HepG2 (cell line): Measurements from ENCODE around the gene ZBTB9. TPM values are rescaled to one million over a fixed set of nuclear protein-coding genes. Genes with fewer than 3 reads are reported as not detected.

Source experiments
- KDM5B ChIP-seq: sonication (generic); formaldehyde crosslinking; IDR thresholded peaks from 2 replicates; pipeline ENCODE4 v1.4.0; 2020; ENCODE audit warnings: missing genetic modification reagents, mild to moderate bottlenecking, borderline replicate concordance
- NCOA1 ChIP-seq: sonication (generic); formaldehyde crosslinking; IDR thresholded peaks from 2 replicates; pipeline ENCODE4 v1.9.0; 2021; ENCODE audit warnings: missing genetic modification reagents
- PAX8 ChIP-seq: sonication (generic); formaldehyde crosslinking; IDR thresholded peaks from 2 replicates; pipeline ENCODE4 v1.8.0; 2022; ENCODE audit warnings: mild to moderate bottlenecking, missing genetic modification reagents, borderline replicate concordance
- PITX1 ChIP-seq: sonication (generic); formaldehyde crosslinking; IDR thresholded peaks from 2 replicates; pipeline ENCODE4 v1.5.1; 2020; ENCODE audit warnings: mild to moderate bottlenecking, missing genetic modification reagents
- SAFB2 ChIP-seq: sonication (generic); formaldehyde crosslinking; IDR thresholded peaks from 2 replicates; pipeline ENCODE4 v1.5.1; 2020; ENCODE audit warnings: missing genetic modification reagents, low read depth, mild to moderate bottlenecking, borderline replicate concordance
- SALL1 ChIP-seq: sonication (generic); formaldehyde crosslinking; IDR thresholded peaks from 2 replicates; pipeline ENCODE4 v1.8.0; 2022; ENCODE audit warnings: mild to moderate bottlenecking, missing genetic modification reagents
- SNAPC2 ChIP-seq: sonication (generic); formaldehyde crosslinking; IDR thresholded peaks from 2 replicates; pipeline ENCODE4 v1.8.1; 2022; ENCODE audit warnings: mild to moderate bottlenecking, missing genetic modification reagents
- ZBTB20 ChIP-seq: sonication (generic); formaldehyde crosslinking; IDR thresholded peaks from 2 replicates; pipeline ENCODE4 v1.8.1; 2023; ENCODE audit warnings: missing genetic modification reagents, low read depth, mild to moderate bottlenecking, borderline replicate concordance
- ZMYM4 ChIP-seq: sonication (generic); formaldehyde crosslinking; IDR thresholded peaks from 2 replicates; pipeline ENCODE4 v1.8.1; 2023; ENCODE audit warnings: mild to moderate bottlenecking, missing genetic modification reagents
- ZNF225 ChIP-seq: sonication (generic); formaldehyde crosslinking; IDR thresholded peaks from 2 replicates; pipeline ENCODE4 v1.4.0; 2020; ENCODE audit warnings: mild to moderate bottlenecking, missing genetic modification reagents
- ZNF441 ChIP-seq: sonication (generic); formaldehyde crosslinking; IDR thresholded peaks from 2 replicates; pipeline ENCODE4 v1.7.0; 2021; ENCODE audit warnings: missing genetic modification reagents, borderline replicate concordance
- ZNF501 ChIP-seq: sonication (generic); formaldehyde crosslinking; IDR thresholded peaks from 2 replicates; pipeline ENCODE4 v1.5.1; 2020; ENCODE audit warnings: mild to moderate bottlenecking, moderate library complexity, missing genetic modification reagents
- ZNF546 ChIP-seq: sonication (generic); formaldehyde crosslinking; conservative IDR thresholded peaks from 2 replicates; pipeline ENCODE4 v1.8.1; 2023; ENCODE audit warnings: mild to moderate bottlenecking, missing genetic modification reagents
- ZNF709 ChIP-seq: sonication (generic); formaldehyde crosslinking; IDR thresholded peaks from 2 replicates; pipeline ENCODE4 v1.5.0; 2020; ENCODE audit warnings: mild to moderate bottlenecking, missing genetic modification reagents
- ZNF841 ChIP-seq: sonication (generic); formaldehyde crosslinking; IDR thresholded peaks from 2 replicates; pipeline ENCODE4 v1.8.1; 2023; ENCODE audit warnings: missing genetic modification reagents, borderline replicate concordance
- polyA plus RNA-seq, 8 experiments: library from polyadenylated mRNA; depleted of rRNA in 3 of 8; stranded (reverse) in 7 of 8; unstranded in 1 of 8; fragments of >200 nt; fragmentation: Illumina TruSeq in 4 of 8; extraction: Trizol in 4 of 8; gene quantifications; 2 replicates each; pipeline versions ENCODE4 v1.2.1 to v1.2.3, GENCODE V29; 2011 to 2016; ENCODE audit warnings: low read depth in 4 of 8, missing spikeins in 1 of 8, mixed read lengths in 1 of 8; ENCODE audit not compliant: insufficient read depth in 1 of 8
- total RNA-seq, 5 experiments: library from RNA; depleted of rRNA; stranded (reverse); fragments of >200 nt; fragmentation: Illumina TruSeq; extraction: Trizol; gene quantifications; 2 replicates each; pipeline ENCODE4 v1.2.3, GENCODE V29; 2016; ENCODE audit warnings: low read depth in 1 of 5
- TF ChIP-seq, protein P1 (sequence below): sonication (generic); formaldehyde crosslinking; IDR thresholded peaks from 2 replicates; pipeline ENCODE4 v1.5.1; 2020; ENCODE audit warnings: mild to moderate bottlenecking, missing genetic modification reagents
- TF ChIP-seq, protein P2 (sequence below): sonication (generic); formaldehyde crosslinking; IDR thresholded peaks from 2 replicates; pipeline ENCODE4 v1.5.1; 2020; ENCODE audit warnings: missing genetic modification reagents, mild to moderate bottlenecking, borderline replicate concordance
- TF ChIP-seq, protein P3 (sequence below): sonication (generic); formaldehyde crosslinking; IDR thresholded peaks from 2 replicates; pipeline ENCODE4 v1.8.1; 2023; ENCODE audit warnings: mild to moderate bottlenecking, moderate library complexity, missing genetic modification reagents
- TF ChIP-seq, protein P4 (sequence below): IDR thresholded peaks from 2 replicates; pipeline ENCODE4 v1.6.1; 2018; ENCODE audit warnings: missing genetic modification reagents, mild to moderate bottlenecking, missing compliant biosample characterization

Gene ZBTB9
- total and polyA plus RNA-seq, 2 of the 13 experiments (the other 11 are each of a cell fraction or from before 2014, with no cell fraction given) = 5.3 to 9.2 TPM

DNA sequence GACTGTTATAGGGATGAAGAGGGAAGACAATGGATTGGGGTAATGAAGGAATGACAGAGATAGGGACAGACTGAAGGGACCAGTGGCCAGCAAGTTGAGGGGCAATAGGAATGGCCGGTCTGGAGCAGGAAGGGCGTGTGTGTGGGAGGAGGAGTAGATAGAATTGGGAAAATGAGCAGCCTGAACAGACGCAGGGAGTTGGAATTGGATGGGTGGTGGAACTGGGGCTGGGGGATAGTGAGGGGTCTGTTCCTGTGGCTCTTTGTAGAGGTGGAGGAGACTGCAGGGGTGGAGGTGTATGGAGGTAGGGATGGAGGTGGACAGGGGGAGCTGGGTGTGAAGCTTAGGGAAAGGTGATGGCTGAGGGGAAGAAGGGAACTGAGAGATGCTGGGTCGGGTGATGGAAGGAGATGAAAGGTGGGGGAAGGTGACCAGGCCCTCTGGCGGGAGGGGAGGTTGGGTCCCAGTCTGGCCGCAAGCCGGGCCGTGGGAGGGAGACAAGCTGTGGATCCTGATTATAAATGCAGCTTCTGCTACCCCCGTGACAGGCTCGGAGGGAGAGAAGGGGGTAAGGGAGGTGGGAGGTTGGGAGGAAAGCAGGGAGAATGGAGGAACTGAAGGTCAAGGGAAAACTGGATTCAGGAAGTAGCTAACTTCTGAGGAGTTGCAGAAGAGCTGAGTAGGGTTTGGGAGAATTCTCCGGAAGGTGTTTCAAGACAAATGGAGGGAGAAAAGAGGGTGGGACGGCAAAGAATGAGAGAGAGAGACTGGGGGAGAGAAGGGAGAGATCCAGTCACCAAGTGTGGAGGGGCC lies 29.3 kb upstream of the ZBTB9 start (continued):
- TF ChIP-seq ZNF225 (CRISPR knock-in tag) = 0 out of 2 replicates have a peak, but pooled peaks have one; percentile 1
- TF ChIP-seq ZBTB20 (CRISPR knock-in tag) = 0 out of 2 replicates have a peak, but pooled peaks have one; percentile 39
- TF ChIP-seq, protein P1, sequence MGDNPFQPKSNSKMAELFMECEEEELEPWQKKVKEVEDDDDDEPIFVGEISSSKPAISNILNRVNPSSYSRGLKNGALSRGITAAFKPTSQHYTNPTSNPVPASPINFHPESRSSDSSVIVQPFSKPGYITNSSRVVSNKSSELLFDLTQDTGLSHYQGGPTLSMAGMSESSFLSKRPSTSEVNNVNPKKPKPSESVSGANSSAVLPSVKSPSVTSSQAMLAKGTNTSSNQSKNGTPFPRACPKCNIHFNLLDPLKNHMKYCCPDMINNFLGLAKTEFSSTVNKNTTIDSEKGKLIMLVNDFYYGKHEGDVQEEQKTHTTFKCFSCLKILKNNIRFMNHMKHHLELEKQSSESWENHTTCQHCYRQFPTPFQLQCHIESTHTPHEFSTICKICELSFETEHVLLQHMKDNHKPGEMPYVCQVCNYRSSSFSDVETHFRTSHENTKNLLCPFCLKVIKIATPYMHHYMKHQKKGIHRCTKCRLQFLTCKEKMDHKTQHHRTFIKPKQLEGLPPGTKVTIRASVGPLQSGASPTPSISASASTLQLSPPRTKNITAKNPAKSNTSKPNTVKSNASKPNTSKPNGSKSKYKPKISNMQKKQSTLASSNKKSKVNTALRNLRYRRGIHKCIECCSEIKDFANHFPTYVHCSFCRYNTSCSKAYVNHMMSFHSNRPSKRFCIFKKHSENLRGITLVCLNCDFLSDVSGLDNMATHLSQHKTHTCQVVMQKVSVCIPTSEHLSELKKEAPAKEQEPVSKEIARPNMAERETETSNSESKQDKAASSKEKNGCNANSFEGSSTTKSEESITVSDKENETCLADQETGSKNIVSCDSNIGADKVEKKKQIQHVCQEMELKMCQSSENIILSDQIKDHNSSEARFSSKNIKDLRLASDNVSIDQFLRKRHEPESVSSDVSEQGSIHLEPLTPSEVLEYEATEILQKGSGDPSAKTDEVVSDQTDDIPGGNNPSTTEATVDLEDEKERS = peak; percentile 71; the same call in 1 of the 2 replicates
- peak; percentile 30; the same call in 1 of the 2 replicates for TF ChIP-seq SAFB2 (CRISPR knock-in tag)
- TF ChIP-seq ZNF841 = no peak
- 0 out of 2 replicates have a peak, but pooled peaks have one; percentile 2 for TF ChIP-seq ZMYM4 (CRISPR knock-in tag)
- TF ChIP-seq SNAPC2 = 0 out of 2 replicates have a peak, but pooled peaks have one; percentile 54
- TF ChIP-seq ZNF441 (CRISPR knock-in tag) = 0 out of 2 replicates have a peak, but pooled peaks have one; percentile 47
- 0 out of 2 replicates have a peak, but pooled peaks have one; percentile 30 for TF ChIP-seq ZNF501
- TF ChIP-seq NCOA1 (CRISPR knock-in tag) = 0 out of 2 replicates have a peak, but pooled peaks have one; percentile 49
- TF ChIP-seq, protein P2, sequence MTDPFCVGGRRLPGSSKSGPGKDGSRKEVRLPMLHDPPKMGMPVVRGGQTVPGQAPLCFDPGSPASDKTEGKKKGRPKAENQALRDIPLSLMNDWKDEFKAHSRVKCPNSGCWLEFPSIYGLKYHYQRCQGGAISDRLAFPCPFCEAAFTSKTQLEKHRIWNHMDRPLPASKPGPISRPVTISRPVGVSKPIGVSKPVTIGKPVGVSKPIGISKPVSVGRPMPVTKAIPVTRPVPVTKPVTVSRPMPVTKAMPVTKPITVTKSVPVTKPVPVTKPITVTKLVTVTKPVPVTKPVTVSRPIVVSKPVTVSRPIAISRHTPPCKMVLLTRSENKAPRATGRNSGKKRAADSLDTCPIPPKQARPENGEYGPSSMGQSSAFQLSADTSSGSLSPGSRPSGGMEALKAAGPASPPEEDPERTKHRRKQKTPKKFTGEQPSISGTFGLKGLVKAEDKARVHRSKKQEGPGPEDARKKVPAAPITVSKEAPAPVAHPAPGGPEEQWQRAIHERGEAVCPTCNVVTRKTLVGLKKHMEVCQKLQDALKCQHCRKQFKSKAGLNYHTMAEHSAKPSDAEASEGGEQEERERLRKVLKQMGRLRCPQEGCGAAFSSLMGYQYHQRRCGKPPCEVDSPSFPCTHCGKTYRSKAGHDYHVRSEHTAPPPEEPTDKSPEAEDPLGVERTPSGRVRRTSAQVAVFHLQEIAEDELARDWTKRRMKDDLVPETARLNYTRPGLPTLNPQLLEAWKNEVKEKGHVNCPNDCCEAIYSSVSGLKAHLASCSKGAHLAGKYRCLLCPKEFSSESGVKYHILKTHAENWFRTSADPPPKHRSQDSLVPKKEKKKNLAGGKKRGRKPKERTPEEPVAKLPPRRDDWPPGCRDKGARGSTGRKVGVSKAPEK = 0 out of 2 replicates have a peak, but pooled peaks have one; percentile 27
- TF ChIP-seq SALL1 (CRISPR knock-in tag) = 0 out of 2 replicates have a peak, but pooled peaks have one; percentile 3
- TF ChIP-seq ZNF546 (CRISPR knock-in tag) = peak; percentile 34; the same call in 1 of the 2 replicates
- TF ChIP-seq, protein P3, sequence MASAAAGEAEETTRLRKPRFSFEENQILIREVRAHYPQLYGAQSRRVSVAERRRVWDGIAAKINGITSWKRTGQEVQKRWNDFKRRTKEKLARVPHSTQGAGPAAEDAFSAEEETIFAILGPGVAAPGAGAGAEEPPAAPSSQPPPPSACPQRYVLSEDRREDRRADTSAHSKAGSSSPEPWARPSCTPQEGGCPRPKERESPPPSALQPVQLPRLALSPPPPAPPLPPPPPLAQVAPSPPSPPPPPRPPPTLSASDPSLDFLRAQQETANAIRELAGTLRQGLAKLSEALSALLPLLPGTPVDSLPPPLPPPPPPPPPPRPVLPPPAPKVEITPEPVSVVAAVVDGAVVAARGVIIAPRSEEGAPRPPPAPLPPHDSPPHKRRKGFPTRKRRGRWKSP (CRISPR knock-in tag) = 0 out of 2 replicates have a peak, but pooled peaks have one; percentile 28
- TF ChIP-seq, protein P4, sequence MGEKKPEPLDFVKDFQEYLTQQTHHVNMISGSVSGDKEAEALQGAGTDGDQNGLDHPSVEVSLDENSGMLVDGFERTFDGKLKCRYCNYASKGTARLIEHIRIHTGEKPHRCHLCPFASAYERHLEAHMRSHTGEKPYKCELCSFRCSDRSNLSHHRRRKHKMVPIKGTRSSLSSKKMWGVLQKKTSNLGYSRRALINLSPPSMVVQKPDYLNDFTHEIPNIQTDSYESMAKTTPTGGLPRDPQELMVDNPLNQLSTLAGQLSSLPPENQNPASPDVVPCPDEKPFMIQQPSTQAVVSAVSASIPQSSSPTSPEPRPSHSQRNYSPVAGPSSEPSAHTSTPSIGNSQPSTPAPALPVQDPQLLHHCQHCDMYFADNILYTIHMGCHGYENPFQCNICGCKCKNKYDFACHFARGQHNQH (CRISPR knock-in tag) = no peak
- 0 out of 2 replicates have a peak, but pooled peaks have one; percentile 47 for TF ChIP-seq PAX8
- TF ChIP-seq ZNF709 (CRISPR knock-in tag) = peak; percentile 37; the same call in 1 of the 2 replicates
- peak; percentile 3; the same call in 1 of the 2 replicates for TF ChIP-seq KDM5B (CRISPR knock-in tag)
- TF ChIP-seq PITX1 = peak; percentile 27; the same call in 1 of the 2 replicates
